ENCODE data around the gene RIOX2.

The RIOX2 gene

GRCh38 chr3:97981886-97982285 lies 9.7 kb upstream of the RIOX2 start:
- H2BK5ac ChIP-seq (ENCODE audit: low read length) = no peak overlapping the region
- no peak overlapping the region for H4K8ac ChIP-seq (ENCODE audit: low read depth, low read length)
- no peak overlapping the region for H3K14ac ChIP-seq (ENCODE audit: low read length)
- no peak overlapping the region for H2BK15ac ChIP-seq (ENCODE audit: low read length)
- H3K27me3 ChIP-seq (ENCODE audit: control insufficient read depth in 3 of 3, insufficient read depth in 3 of 3, low read depth in 1 of 3, low read length in 3 of 3) = no peaks in the 10 kb centered on the region
- no peak overlapping the region for H2BK12ac ChIP-seq (ENCODE audit: low read length)
- peaks cover 0 to 2% of the 10 kb centered on the region in 2 donors for H3K4me1 ChIP-seq (ENCODE audit: control insufficient read depth in 2 of 2, insufficient read depth in 1 of 2, low read depth in 1 of 2, low read length in 2 of 2)
- DNase-seq (ENCODE audit: low spot score) = no peak
- no peak overlapping the region for H3K4me3 ChIP-seq (ENCODE audit: low read length in 2 of 2)
- H3K27ac ChIP-seq (replicated peaks; ENCODE audit: low read length) = no peak overlapping the region
- no peak overlapping the region for H4K91ac ChIP-seq (ENCODE audit: low read depth, low read length, poor library complexity)
- no peak overlapping the region for H2BK120ac ChIP-seq (ENCODE audit: low read depth, low read length)
- no peaks in the 10 kb centered on the region for H3K9me3 ChIP-seq (replicated peaks in 1 of 2; ENCODE audit: control insufficient read depth in 2 of 2, insufficient read depth in 1 of 2, low read depth in 1 of 2, low read length in 2 of 2)
- H3K4me2 ChIP-seq (ENCODE audit: insufficient read depth, low read length, poor library complexity, severe bottlenecking) = no peak overlapping the region
- no peak overlapping the region for H2AFZ ChIP-seq (ENCODE audit: low read length)
- H3K9ac ChIP-seq (ENCODE audit: low read depth, low read length, poor library complexity) = no peak overlapping the region
- H3K79me1 ChIP-seq (ENCODE audit: low read depth, low read length) = no peaks in the 10 kb centered on the region
- H3K18ac ChIP-seq (ENCODE audit: low read length) = no peak overlapping the region
- H3K4ac ChIP-seq (ENCODE audit: low read length) = no peak overlapping the region
- no CpG with 5 or more reads among the region's 3 CpGs for WGBS, 2 donors (ENCODE audit: extremely low coverage in 2 of 2, insufficient read length in 2 of 2, insufficient replicate concordance in 1 of 2)
- H3K23ac ChIP-seq (ENCODE audit: low read depth, low read length, poor library complexity) = no peak overlapping the region
- H2AK5ac ChIP-seq (ENCODE audit: low read depth, low read length) = no peak overlapping the region
- H3K36me3 ChIP-seq (replicated peaks in 1 of 2; ENCODE audit: control insufficient read depth in 2 of 2, insufficient read depth in 2 of 2, low read length in 2 of 2) = no peaks in the 10 kb centered on the region

GRCh38 chr3:97979610-97980009 lies 7.4 kb upstream of the RIOX2 start:
- Histone ChIP-seq H3K36me3 (replicated peaks in 1 of 2; ENCODE audit: control insufficient read depth in 2 of 2, insufficient read depth in 2 of 2, low read length in 2 of 2) (no peaks in the 10 kb centered on the region), H3K4me1 (ENCODE audit: control insufficient read depth in 2 of 2, insufficient read depth in 1 of 2, low read depth in 1 of 2, low read length in 2 of 2) (peaks cover 0 to 2% of the 10 kb centered on the region in 2 donors), H3K9ac (ENCODE audit: low read depth, low read length, poor library complexity) (peak overlapping the region; percentile 18), H2BK5ac (ENCODE audit: low read length) (no peak overlapping the region), H3K79me1 (ENCODE audit: low read depth, low read length) (no peaks in the 10 kb centered on the region), H3K27me3 (ENCODE audit: control insufficient read depth in 3 of 3, insufficient read depth in 3 of 3, low read depth in 1 of 3, low read length in 3 of 3) (no peaks in the 10 kb centered on the region), H4K8ac (ENCODE audit: low read depth, low read length) (no peak overlapping the region), H2AFZ (ENCODE audit: low read length) (no peak overlapping the region), H3K4me3 (ENCODE audit: low read length in 2 of 2) (peak overlapping the region in 1 of 2 donors; percentile 30), H3K14ac (ENCODE audit: low read length) (no peak overlapping the region), H2BK120ac (ENCODE audit: low read depth, low read length) (no peak overlapping the region), H3K23ac (ENCODE audit: low read depth, low read length, poor library complexity) (no peak overlapping the region), H3K4me2 (ENCODE audit: insufficient read depth, low read length, poor library complexity, severe bottlenecking) (no peak overlapping the region), H3K27ac (replicated peaks; ENCODE audit: low read length) (no peak overlapping the region), H3K18ac (ENCODE audit: low read length) (no peak overlapping the region), H2BK15ac (ENCODE audit: low read length) (no peak overlapping the region), H2AK5ac (ENCODE audit: low read depth, low read length) (no peak overlapping the region), H4K91ac (ENCODE audit: low read depth, low read length, poor library complexity) (no peak overlapping the region), H2BK12ac (ENCODE audit: low read length) (no peak overlapping the region), H3K4ac (ENCODE audit: low read length) (no peak overlapping the region), H3K9me3 (replicated peaks in 1 of 2; ENCODE audit: control insufficient read depth in 2 of 2, insufficient read depth in 1 of 2, low read depth in 1 of 2, low read length in 2 of 2) (no peaks in the 10 kb centered on the region)
- WGBS, 2 donors (ENCODE audit: extremely low coverage in 2 of 2, insufficient read length in 2 of 2, insufficient replicate concordance in 1 of 2) = no CpG with 5 or more reads among the region's 3 CpGs
- no peak for DNase-seq (ENCODE audit: low spot score)

GRCh38 chr3:97975466-97975865 lies 3.2 kb upstream of the RIOX2 start:
- no peak for DNase-seq (ENCODE audit: low spot score)
- no peak overlapping the region for H4K91ac ChIP-seq (ENCODE audit: low read depth, low read length, poor library complexity)
- no peak overlapping the region for H2AK5ac ChIP-seq (ENCODE audit: low read depth, low read length)
- H3K27me3 ChIP-seq (ENCODE audit: control insufficient read depth in 3 of 3, insufficient read depth in 3 of 3, low read depth in 1 of 3, low read length in 3 of 3) = no peaks in the 10 kb centered on the region
- no peaks in the 10 kb centered on the region for H3K79me1 ChIP-seq (ENCODE audit: low read depth, low read length)
- no peak overlapping the region for H3K14ac ChIP-seq (ENCODE audit: low read length)
- no peak overlapping the region for H4K8ac ChIP-seq (ENCODE audit: low read depth, low read length)
- H2BK15ac ChIP-seq (ENCODE audit: low read length) = no peak overlapping the region
- H3K9ac ChIP-seq (ENCODE audit: low read depth, low read length, poor library complexity) = no peak overlapping the region
- H3K9me3 ChIP-seq (replicated peaks in 1 of 2; ENCODE audit: control insufficient read depth in 2 of 2, insufficient read depth in 1 of 2, low read depth in 1 of 2, low read length in 2 of 2) = no peaks in the 10 kb centered on the region
- no peak overlapping the region for H2AFZ ChIP-seq (ENCODE audit: low read length)
- no peak overlapping the region for H3K4me2 ChIP-seq (ENCODE audit: insufficient read depth, low read length, poor library complexity, severe bottlenecking)
- H3K4me1 ChIP-seq (ENCODE audit: control insufficient read depth in 2 of 2, insufficient read depth in 1 of 2, low read depth in 1 of 2, low read length in 2 of 2) = peaks cover 2 to 3% of the 10 kb centered on the region in 2 donors
- no peak overlapping the region for H2BK120ac ChIP-seq (ENCODE audit: low read depth, low read length)
- no peaks in the 10 kb centered on the region for H3K36me3 ChIP-seq (replicated peaks in 1 of 2; ENCODE audit: control insufficient read depth in 2 of 2, insufficient read depth in 2 of 2, low read length in 2 of 2)
- no peak overlapping the region for H3K4ac ChIP-seq (ENCODE audit: low read length)
- no peak overlapping the region for H3K18ac ChIP-seq (ENCODE audit: low read length)
- no peak overlapping the region for H2BK5ac ChIP-seq (ENCODE audit: low read length)
- no peak overlapping the region for H3K23ac ChIP-seq (ENCODE audit: low read depth, low read length, poor library complexity)
- no peak overlapping the region for H3K4me3 ChIP-seq (ENCODE audit: low read length in 2 of 2)
- H3K27ac ChIP-seq (replicated peaks; ENCODE audit: low read length) = no peak overlapping the region
- no CpG with 5 or more reads among the region's 1 CpG for WGBS, 2 donors (ENCODE audit: extremely low coverage in 2 of 2, insufficient read length in 2 of 2, insufficient replicate concordance in 1 of 2)
- no peak overlapping the region for H2BK12ac ChIP-seq (ENCODE audit: low read length)

DNA sequence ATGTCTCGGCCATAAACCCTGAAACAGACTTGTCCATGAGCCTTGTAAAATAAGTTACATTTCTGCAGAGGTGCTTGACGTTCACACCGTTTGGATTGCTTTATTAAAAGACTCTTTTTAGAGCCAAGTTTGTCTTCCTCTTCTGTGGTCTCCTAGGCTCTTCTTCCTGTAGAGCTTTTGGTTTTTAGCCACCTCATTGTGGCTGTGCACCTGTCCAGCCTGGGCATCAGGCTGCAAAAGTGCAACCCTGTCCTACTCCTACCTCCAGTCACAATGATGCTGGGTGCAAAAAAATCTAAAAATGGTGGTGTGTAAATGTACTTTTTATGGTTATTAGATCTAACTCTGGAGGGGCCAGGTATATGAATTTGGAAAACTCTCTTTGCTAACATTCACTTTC lies 2.8 kb upstream of the RIOX2 start:
- H2AFZ ChIP-seq (ENCODE audit: low read length) = no peak overlapping the region
- no peak overlapping the region for H3K18ac ChIP-seq (ENCODE audit: low read length)
- H2BK12ac ChIP-seq (ENCODE audit: low read length) = no peak overlapping the region
- no peak overlapping the region for H2BK120ac ChIP-seq (ENCODE audit: low read depth, low read length)
- no peak overlapping the region for H2AK5ac ChIP-seq (ENCODE audit: low read depth, low read length)
- no peak overlapping the region for H3K23ac ChIP-seq (ENCODE audit: low read depth, low read length, poor library complexity)
- no peak overlapping the region for H3K9ac ChIP-seq (ENCODE audit: low read depth, low read length, poor library complexity)
- no peaks in the 10 kb centered on the region for H3K79me1 ChIP-seq (ENCODE audit: low read depth, low read length)
- H3K4me3 ChIP-seq (ENCODE audit: low read length in 2 of 2) = no peak overlapping the region
- no peaks in the 10 kb centered on the region for H3K36me3 ChIP-seq (replicated peaks in 1 of 2; ENCODE audit: control insufficient read depth in 2 of 2, insufficient read depth in 2 of 2, low read length in 2 of 2)
- no peak overlapping the region for H3K4ac ChIP-seq (ENCODE audit: low read length)
- no peaks in the 10 kb centered on the region for H3K27me3 ChIP-seq (ENCODE audit: control insufficient read depth in 3 of 3, insufficient read depth in 3 of 3, low read depth in 1 of 3, low read length in 3 of 3)
- no peak overlapping the region for H3K4me2 ChIP-seq (ENCODE audit: insufficient read depth, low read length, poor library complexity, severe bottlenecking)
- H4K8ac ChIP-seq (ENCODE audit: low read depth, low read length) = no peak overlapping the region
- H2BK15ac ChIP-seq (ENCODE audit: low read length) = no peak overlapping the region
- H4K91ac ChIP-seq (ENCODE audit: low read depth, low read length, poor library complexity) = no peak overlapping the region
- H3K9me3 ChIP-seq (replicated peaks in 1 of 2; ENCODE audit: control insufficient read depth in 2 of 2, insufficient read depth in 1 of 2, low read depth in 1 of 2, low read length in 2 of 2) = no peaks in the 10 kb centered on the region
- H3K27ac ChIP-seq (replicated peaks; ENCODE audit: low read length) = no peak overlapping the region
- no CpG with 5 or more reads among the region's 3 CpGs for WGBS, 2 donors (ENCODE audit: extremely low coverage in 2 of 2, insufficient read length in 2 of 2, insufficient replicate concordance in 1 of 2)
- H3K4me1 ChIP-seq (ENCODE audit: control insufficient read depth in 2 of 2, insufficient read depth in 1 of 2, low read depth in 1 of 2, low read length in 2 of 2) = peaks cover 2 to 3% of the 10 kb centered on the region in 2 donors
- no peak overlapping the region for H2BK5ac ChIP-seq (ENCODE audit: low read length)
- no peak overlapping the region for H3K14ac ChIP-seq (ENCODE audit: low read length)
- no peak for DNase-seq (ENCODE audit: low spot score)
